ENCODE results near the gene CHTOP.

- TF ChIP-seq CTCF (IDR thresholded peaks at IDR 0.05; ENCODE audit: low read depth, low read length) (no peak), EZH2phosphoT487 (IDR thresholded peaks at IDR 0.05; ENCODE audit: low read depth) (no peak)
These were observed 45.7 kb downstream of the CHTOP start for GRCh38 chr1:153679337-153680119.
